ENCODE results near the gene PDE4B. TPM values are rescaled to one million over a fixed set of nuclear protein-coding genes. Genes with fewer than 3 reads are reported as not detected.

PDE4B gene
- total and polyA plus RNA-seq, 7 donors = 1.6 to 17.2 (median 10.7) TPM

DNA sequence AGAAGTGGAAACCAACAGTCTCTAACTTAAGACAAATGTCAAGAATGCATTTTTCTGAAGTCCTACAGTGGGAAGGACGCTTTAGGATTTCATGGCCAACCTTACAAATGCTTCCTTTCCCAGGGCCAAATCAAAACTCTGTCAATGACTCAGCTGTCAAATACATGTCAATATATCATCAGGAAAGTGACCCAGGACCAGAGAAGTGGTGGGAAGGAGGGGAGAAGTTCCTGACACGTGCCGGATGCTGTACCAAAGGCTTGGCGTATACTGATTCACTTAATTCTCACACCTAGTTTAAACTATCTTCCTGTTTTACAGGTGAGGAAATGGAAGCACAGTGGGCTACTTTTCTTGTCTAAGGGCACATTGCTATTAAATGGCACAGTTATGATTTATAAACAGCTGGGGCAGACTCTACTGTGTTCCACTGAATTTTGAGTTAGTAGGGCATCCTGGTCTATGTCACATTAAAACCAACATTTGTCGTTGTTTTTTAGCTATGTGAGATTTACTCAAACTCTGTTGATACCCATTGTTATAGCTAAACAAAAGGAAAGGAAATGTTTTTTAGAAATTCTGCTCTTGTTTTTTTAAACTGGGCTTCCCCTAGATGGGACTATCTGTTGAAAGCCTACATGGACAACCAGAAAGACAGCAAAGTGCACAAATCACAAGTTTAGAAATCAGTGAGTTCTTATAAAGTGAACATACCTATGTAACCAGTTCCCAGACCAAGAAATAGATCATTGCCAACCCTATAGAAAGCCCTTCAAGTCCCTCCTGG, 533.1 kb downstream of the PDE4B start:
- H3K27ac ChIP-seq = no peak overlapping the region
- no peaks in the 10 kb centered on the region for H3K9me3 ChIP-seq
- 94 to 95% methylated on average over 5 of the region's 5 CpGs for WGBS, 2 donors

DNA sequence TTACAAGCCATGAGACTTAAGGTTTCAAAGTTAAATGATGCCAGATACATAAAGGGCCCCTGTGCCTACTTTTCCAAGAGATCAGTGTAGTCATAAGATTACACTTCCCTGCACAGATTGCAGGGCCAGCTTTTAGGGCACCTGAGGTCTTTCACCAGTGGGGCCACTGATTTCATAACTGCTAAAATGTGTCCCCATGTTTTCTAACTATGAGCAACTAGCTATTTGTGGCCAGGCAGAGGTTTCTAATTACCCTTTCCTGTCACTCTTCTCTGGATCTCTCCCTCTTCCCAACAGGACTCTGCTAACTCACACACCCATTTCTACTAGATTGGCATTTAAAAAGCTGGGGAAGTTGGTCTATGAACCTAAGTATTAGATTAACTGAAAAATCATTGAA, 534.2 kb downstream of the PDE4B start:
- Histone ChIP-seq H3K4me3 (no peak overlapping the region), H3K36me3 (no peaks in the 10 kb centered on the region), H3K27ac (no peak overlapping the region), H3K4me1 (peaks cover 0 to 23% (median 16%) of the 10 kb centered on the region in 4 donors), H3K9me3 (no peaks in the 10 kb centered on the region), H3K27me3 (no peaks in the 10 kb centered on the region)
- no peak for TF ChIP-seq POLR2A (IDR thresholded peaks at IDR 0.05)
- TF ChIP-seq POLR2AphosphoS5 (IDR thresholded peaks at IDR 0.05) = no peak
- no peak for TF ChIP-seq EP300 (IDR thresholded peaks at IDR 0.05)
- TF ChIP-seq, protein P1, sequence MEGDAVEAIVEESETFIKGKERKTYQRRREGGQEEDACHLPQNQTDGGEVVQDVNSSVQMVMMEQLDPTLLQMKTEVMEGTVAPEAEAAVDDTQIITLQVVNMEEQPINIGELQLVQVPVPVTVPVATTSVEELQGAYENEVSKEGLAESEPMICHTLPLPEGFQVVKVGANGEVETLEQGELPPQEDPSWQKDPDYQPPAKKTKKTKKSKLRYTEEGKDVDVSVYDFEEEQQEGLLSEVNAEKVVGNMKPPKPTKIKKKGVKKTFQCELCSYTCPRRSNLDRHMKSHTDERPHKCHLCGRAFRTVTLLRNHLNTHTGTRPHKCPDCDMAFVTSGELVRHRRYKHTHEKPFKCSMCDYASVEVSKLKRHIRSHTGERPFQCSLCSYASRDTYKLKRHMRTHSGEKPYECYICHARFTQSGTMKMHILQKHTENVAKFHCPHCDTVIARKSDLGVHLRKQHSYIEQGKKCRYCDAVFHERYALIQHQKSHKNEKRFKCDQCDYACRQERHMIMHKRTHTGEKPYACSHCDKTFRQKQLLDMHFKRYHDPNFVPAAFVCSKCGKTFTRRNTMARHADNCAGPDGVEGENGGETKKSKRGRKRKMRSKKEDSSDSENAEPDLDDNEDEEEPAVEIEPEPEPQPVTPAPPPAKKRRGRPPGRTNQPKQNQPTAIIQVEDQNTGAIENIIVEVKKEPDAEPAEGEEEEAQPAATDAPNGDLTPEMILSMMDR (IDR thresholded peaks at IDR 0.05) = no peak
- intact Hi-C loops (cut with DNase I) = no loop called here
- no peak for DNase-seq

More for the DNA sequence above, 533.1 kb downstream of the PDE4B start:
- H3K36me3 ChIP-seq = no peaks in the 10 kb centered on the region
- intact Hi-C loops (cut with DNase I) = no loop called here
- no peak overlapping the region for H3K4me3 ChIP-seq
- no peak for DNase-seq
- H3K4me1 ChIP-seq = peaks cover 0 to 15% (median 8%) of the 10 kb centered on the region in 4 donors
- TF ChIP-seq, protein P1 (IDR thresholded peaks at IDR 0.05) = no peak
- TF ChIP-seq POLR2AphosphoS5 (IDR thresholded peaks at IDR 0.05) (no peak), EP300 (IDR thresholded peaks at IDR 0.05) (no peak), POLR2A (IDR thresholded peaks at IDR 0.05) (no peak)
- H3K27me3 ChIP-seq = no peaks in the 10 kb centered on the region

DNA sequence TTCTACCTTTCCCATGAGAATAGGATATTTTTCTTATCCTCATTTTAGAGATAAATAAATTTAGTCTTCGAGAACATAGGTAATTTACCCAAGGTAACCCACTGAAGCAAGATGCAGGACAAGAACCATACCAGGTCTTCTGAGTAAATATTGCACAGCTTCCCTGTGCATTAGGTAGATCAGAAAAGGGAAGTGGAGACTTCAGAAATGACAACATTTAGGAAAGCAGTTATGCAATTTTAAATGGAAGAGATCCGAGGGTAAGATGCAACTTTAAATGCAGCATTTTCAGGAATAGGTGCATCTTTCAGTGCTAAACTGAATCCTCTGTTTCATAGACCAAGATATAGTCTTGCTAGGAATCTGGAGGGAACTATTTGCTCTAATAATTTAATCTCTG, 534.9 kb downstream of the PDE4B start:
- no peaks in the 10 kb centered on the region for H3K27me3 ChIP-seq
- H3K4me3 ChIP-seq = no peak overlapping the region
- H3K4me1 ChIP-seq = peaks cover 0 to 26% (median 18%) of the 10 kb centered on the region in 4 donors
- no peak overlapping the region for H3K27ac ChIP-seq
- TF ChIP-seq POLR2AphosphoS5 (IDR thresholded peaks at IDR 0.05) (no peak), POLR2A (IDR thresholded peaks at IDR 0.05) (no peak), EP300 (IDR thresholded peaks at IDR 0.05) (no peak)
- TF ChIP-seq, protein P1 (IDR thresholded peaks at IDR 0.05) = no peak
- H3K9me3 ChIP-seq = no peaks in the 10 kb centered on the region
- no peak for DNase-seq
- WGBS, 2 donors = 76 to 84% methylated on average over 2 of the region's 2 CpGs
- intact Hi-C loops (cut with DNase I) = no loop called here
- H3K36me3 ChIP-seq = no peaks in the 10 kb centered on the region

DNA sequence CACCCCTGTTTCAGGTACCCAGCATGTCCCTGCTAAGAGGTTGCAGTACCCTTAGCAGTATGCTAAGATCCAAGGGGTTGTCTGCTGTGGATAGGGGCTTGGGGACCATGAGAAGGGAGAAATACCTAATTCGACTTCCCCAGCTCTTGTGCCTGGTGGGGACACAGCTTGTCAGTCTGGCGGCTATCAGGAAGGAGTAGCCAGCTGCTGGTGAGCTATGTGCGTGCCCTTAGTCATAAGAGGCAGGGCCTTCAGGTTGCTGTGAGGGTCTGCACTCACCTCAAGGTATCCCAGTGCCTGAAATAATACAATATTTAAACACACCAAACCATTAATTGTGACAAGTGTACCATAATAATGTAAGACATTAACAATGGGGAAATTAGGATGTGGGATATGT, 536.2 kb downstream of the PDE4B start:
- Histone ChIP-seq H3K4me1 (peaks cover 0 to 39% (median 28%) of the 10 kb centered on the region in 4 donors), H3K27me3 (no peaks in the 10 kb centered on the region), H3K9me3 (no peaks in the 10 kb centered on the region), H3K27ac (no peak overlapping the region), H3K36me3 (no peaks in the 10 kb centered on the region), H3K4me3 (no peak overlapping the region)
- no peak for DNase-seq
- intact Hi-C loops (cut with DNase I) = no loop called here
- 76 to 98% methylated on average over 3 of the region's 3 CpGs for WGBS, 2 donors
- TF ChIP-seq, protein P1 (IDR thresholded peaks at IDR 0.05) = no peak
- TF ChIP-seq POLR2AphosphoS5 (IDR thresholded peaks at IDR 0.05) (no peak), EP300 (IDR thresholded peaks at IDR 0.05) (no peak), POLR2A (IDR thresholded peaks at IDR 0.05) (no peak)

Data from sigmoid colon (tissue), 7 donors.